GM23338 (cell line): ENCODE results near the gene RTN3.

Experiments
- CREB1 ChIP-seq: fragments of 250-450 bp; sonication (Bioruptor Pico); IDR thresholded peaks from 2 replicates; pipeline ENCODE4 v1.5.0; 2020; ENCODE audit warnings: low read depth, mild to moderate bottlenecking, moderate library complexity
- CTCF ChIP-seq, 2 experiments: fragments of 200-600 bp in 1 of 2; sonication (generic) in 1 of 2; conservative IDR thresholded peaks; 2 replicates each; pipeline versions ENCODE4 v1.5.1 to v1.6.1; 2016 to 2017; ENCODE audit warnings: antibody characterized with exemption in 2 of 2, low read depth in 2 of 2, mild to moderate bottlenecking in 2 of 2, moderate library complexity in 1 of 2
- EZH2 ChIP-seq: fragments of 200-600 bp; sonication (generic); IDR thresholded peaks from one replicate; pipeline ENCODE4 v1.8.0; 2017; ENCODE audit warnings: antibody characterized with exemption, mild to moderate bottlenecking, low read depth; ENCODE audit not compliant: unreplicated experiment
- EZH2phosphoT487 ChIP-seq: fragments of 200-600 bp; sonication (generic); IDR thresholded peaks from one replicate; pipeline ENCODE4 v1.8.1; 2018; ENCODE audit warnings: antibody characterized with exemption; ENCODE audit not compliant: unreplicated experiment
- POLR2AphosphoS5 ChIP-seq: IDR thresholded peaks from 2 replicates; pipeline ENCODE4 v1.6.1; 2016; ENCODE audit warnings: antibody characterized with exemption, low read depth
- REST ChIP-seq: IDR thresholded peaks from one replicate; pipeline ENCODE4 v1.6.1; 2018; ENCODE audit warnings: antibody characterized with exemption; ENCODE audit not compliant: unreplicated experiment
- ZNF462 ChIP-seq: fragments of 250-450 bp; sonication (Bioruptor Pico); IDR thresholded peaks from 2 replicates; pipeline ENCODE4 v1.5.0; 2020; ENCODE audit warnings: mild to moderate bottlenecking, moderate library complexity

GRCh38 chr11:63761931-63762653 lies 80.8 kb downstream of the RTN3 start:
- TF ChIP-seq POLR2AphosphoS5: peak; percentile 78
- TF ChIP-seq CTCF (conservative IDR thresholded peaks at IDR 0.05; ENCODE audit: low read depth in 2 of 2): no peak
- TF ChIP-seq REST: no peak
- TF ChIP-seq EZH2phosphoT487: no peak
- no peak for TF ChIP-seq ZNF462 (CRISPR knock-in tag)
- TF ChIP-seq EZH2: no peak
- no peak for TF ChIP-seq CREB1 (CRISPR knock-in tag)
